Neural progenitor cell (in vitro differentiated cells): ENCODE data around the gene HUNK. TPM values are rescaled to one million over a fixed set of nuclear protein-coding genes. Genes with fewer than 3 reads are reported as not detected.

Experiments
- DNase-seq: peaks from one replicate; pipeline ENCODE4 v3.0.0-alpha.2; 2016; ENCODE audit warnings: low spot score
- H2AFZ ChIP-seq: fragments of 200-600 bp; sonication (generic); replicated peaks from 2 replicates; pipeline ENCODE4 v1.6.1; 2016; ENCODE audit warnings: antibody characterized with exemption
- H3F3A ChIP-seq: fragments of 200-600 bp; sonication (generic); 2 replicates; pipeline ENCODE4 v1.6.1; 2016; ENCODE audit warnings: antibody characterized with exemption, low read depth
- H3K27ac ChIP-seq: fragments of 200-600 bp; sonication (generic); 2 replicates; pipeline ENCODE4 v1.5.1; 2016; ENCODE audit warnings: mild to moderate bottlenecking
- H3K27me3 ChIP-seq: fragments of 200-600 bp; sonication (generic); 2 replicates; pipeline ENCODE4 v1.6.1; 2016; ENCODE audit warnings: mild to moderate bottlenecking, moderate library complexity
- H3K36me3 ChIP-seq: fragments of 200-600 bp; sonication (generic); 2 replicates; pipeline ENCODE4 v1.5.1; 2016
- H3K4me1 ChIP-seq: fragments of 200-600 bp; sonication (generic); 2 replicates; pipeline ENCODE4 v1.6.1; 2016; ENCODE audit warnings: mixed run types
- H3K4me2 ChIP-seq: fragments of 200-600 bp; sonication (generic); 2 replicates; pipeline ENCODE4 v1.6.1; 2016
- H3K4me3 ChIP-seq: fragments of 200-600 bp; sonication (generic); 2 replicates; pipeline ENCODE4 v1.5.1; 2016
- H3K79me2 ChIP-seq: fragments of 200-600 bp; sonication (generic); 2 replicates; pipeline ENCODE4 v1.6.1; 2016; ENCODE audit warnings: low read depth
- H3K9ac ChIP-seq: fragments of 200-600 bp; sonication (generic); 2 replicates; pipeline ENCODE4 v1.6.1; 2016
- H3K9me3 ChIP-seq: fragments of 200-600 bp; sonication (generic); 2 replicates; pipeline ENCODE4 v1.5.1; 2016; ENCODE audit warnings: low read depth
- H4K20me1 ChIP-seq: fragments of 200-600 bp; sonication (generic); 2 replicates; pipeline ENCODE4 v1.6.1; 2016; ENCODE audit warnings: low read depth
- H3K27ac Mint-ChIP-seq: 3 replicates; pipeline ENCODE4 v1.8.0; 2021; ENCODE audit warnings: mixed read lengths
- H3K27me3 Mint-ChIP-seq: 2 replicates; pipeline ENCODE4 v1.8.0; 2022; ENCODE audit warnings: low read depth, mild to moderate bottlenecking, inconsistent platforms, moderate library complexity, mixed read lengths; ENCODE audit not compliant: insufficient read depth
- H3K36me3 Mint-ChIP-seq: 3 replicates; pipeline ENCODE4 v1.8.0; 2021; ENCODE audit warnings: mixed read lengths
- H3K4me1 Mint-ChIP-seq: 3 replicates; pipeline ENCODE4 v1.8.0; 2021; ENCODE audit warnings: mixed read lengths
- H3K4me3 Mint-ChIP-seq: 3 replicates; pipeline ENCODE4 v1.8.0; 2021; ENCODE audit warnings: mild to moderate bottlenecking, moderate library complexity, mixed read lengths
- H3K9me3 Mint-ChIP-seq: 3 replicates; pipeline ENCODE4 v1.8.0; 2020; ENCODE audit warnings: mixed read lengths
- EZH2 ChIP-seq: fragments of 200-600 bp; sonication (generic); IDR thresholded peaks from 2 replicates; pipeline ENCODE4 v1.6.1; 2017; ENCODE audit warnings: antibody characterized with exemption, mild to moderate bottlenecking, moderate library complexity
- EZH2phosphoT487 ChIP-seq: fragments of 200-600 bp; sonication (generic); IDR thresholded peaks from 2 replicates; pipeline ENCODE4 v1.6.1; 2017; ENCODE audit warnings: antibody characterized with exemption
- total RNA-seq: library from RNA; depleted of rRNA; stranded (reverse); fragments of >200 nt; gene quantifications from 2 replicates; pipeline ENCODE4 v1.2.3, GENCODE V29; 2015; ENCODE audit warnings: low replicate concordance
- TF ChIP-seq, protein P1 (sequence below): fragments of 200-600 bp; sonication (generic); IDR thresholded peaks from 2 replicates; pipeline ENCODE4 v1.5.1; 2017; ENCODE audit warnings: antibody characterized with exemption, mild to moderate bottlenecking

Gene HUNK
- total RNA-seq, 1 donor from 2014 or later = 4.7 TPM

DNA sequence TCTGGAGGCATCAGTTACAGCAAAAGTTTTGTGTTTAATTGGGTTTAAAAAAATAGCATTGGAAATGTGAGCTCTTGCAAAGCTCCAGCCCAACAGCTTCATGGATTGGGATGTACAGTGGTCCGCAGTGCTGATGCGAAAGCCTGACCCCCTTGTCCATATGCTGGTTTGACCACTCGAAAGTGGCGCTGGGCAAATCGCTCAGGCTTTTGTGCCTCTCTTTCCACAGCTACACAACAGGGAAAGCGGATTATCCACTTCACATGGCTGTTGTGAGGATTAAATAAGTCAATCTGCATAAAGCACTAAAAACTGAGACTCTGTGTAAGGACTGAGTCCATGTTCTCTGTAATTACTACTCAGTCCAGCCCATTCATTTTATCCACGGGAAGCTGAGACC, 57.2 kb downstream of the HUNK start:
- Histone ChIP-seq H3K27me3 (no peaks in the 10 kb centered on the region), H3F3A (peaks cover 19% of the 10 kb centered on the region), H3K4me3 (no peak overlapping the region), H3K79me2 (no peaks in the 10 kb centered on the region), H3K36me3 (no peaks in the 10 kb centered on the region), H4K20me1 (peaks cover 10% of the 10 kb centered on the region), H3K4me1 (peaks cover 33% of the 10 kb centered on the region), H3K9me3 (no peaks in the 10 kb centered on the region), H2AFZ (no peak overlapping the region), H3K27ac (peak overlapping the region; percentile 29), H3K4me2 (peak overlapping the region; percentile 3), H3K9ac (no peak overlapping the region)
- Mint-ChIP-seq H3K4me1 (peaks cover 63% of the 10 kb centered on the region), H3K9me3 (peaks cover 10% of the 10 kb centered on the region), H3K27me3 (peaks cover 6% of the 10 kb centered on the region), H3K36me3 (peaks cover 22% of the 10 kb centered on the region), H3K4me3 (peak overlapping the region; percentile 75), H3K27ac (peak overlapping the region; percentile 98)
- no peak for TF ChIP-seq EZH2
- TF ChIP-seq, protein P1, sequence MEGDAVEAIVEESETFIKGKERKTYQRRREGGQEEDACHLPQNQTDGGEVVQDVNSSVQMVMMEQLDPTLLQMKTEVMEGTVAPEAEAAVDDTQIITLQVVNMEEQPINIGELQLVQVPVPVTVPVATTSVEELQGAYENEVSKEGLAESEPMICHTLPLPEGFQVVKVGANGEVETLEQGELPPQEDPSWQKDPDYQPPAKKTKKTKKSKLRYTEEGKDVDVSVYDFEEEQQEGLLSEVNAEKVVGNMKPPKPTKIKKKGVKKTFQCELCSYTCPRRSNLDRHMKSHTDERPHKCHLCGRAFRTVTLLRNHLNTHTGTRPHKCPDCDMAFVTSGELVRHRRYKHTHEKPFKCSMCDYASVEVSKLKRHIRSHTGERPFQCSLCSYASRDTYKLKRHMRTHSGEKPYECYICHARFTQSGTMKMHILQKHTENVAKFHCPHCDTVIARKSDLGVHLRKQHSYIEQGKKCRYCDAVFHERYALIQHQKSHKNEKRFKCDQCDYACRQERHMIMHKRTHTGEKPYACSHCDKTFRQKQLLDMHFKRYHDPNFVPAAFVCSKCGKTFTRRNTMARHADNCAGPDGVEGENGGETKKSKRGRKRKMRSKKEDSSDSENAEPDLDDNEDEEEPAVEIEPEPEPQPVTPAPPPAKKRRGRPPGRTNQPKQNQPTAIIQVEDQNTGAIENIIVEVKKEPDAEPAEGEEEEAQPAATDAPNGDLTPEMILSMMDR = no peak
- TF ChIP-seq EZH2phosphoT487 = no peak
- no peak for DNase-seq

GRCh38 chr21:31931644-31932469, 59.0 kb downstream of the HUNK start:
- peaks cover 13% of the 10 kb centered on the region for H3K36me3 Mint-ChIP-seq
- Histone ChIP-seq H3K27ac (no peak overlapping the region), H3K36me3 (no peaks in the 10 kb centered on the region), H2AFZ (no peak overlapping the region), H3K4me1 (peaks cover 41% of the 10 kb centered on the region), H3K27me3 (no peaks in the 10 kb centered on the region), H3F3A (peaks cover 19% of the 10 kb centered on the region), H3K9ac (no peak overlapping the region), H3K79me2 (no peaks in the 10 kb centered on the region), H3K4me3 (no peak overlapping the region), H3K9me3 (no peaks in the 10 kb centered on the region), H3K4me2 (no peak overlapping the region), H4K20me1 (peaks cover 13% of the 10 kb centered on the region)
- no peaks in the 10 kb centered on the region for H3K9me3 Mint-ChIP-seq
- H3K27me3 Mint-ChIP-seq = peaks cover 6% of the 10 kb centered on the region
- peaks cover 71% of the 10 kb centered on the region for H3K4me1 Mint-ChIP-seq
- TF ChIP-seq EZH2phosphoT487 (no peak), EZH2 (no peak)
- TF ChIP-seq, protein P1 = no peak
- peak overlapping the region; percentile 91 for H3K27ac Mint-ChIP-seq
- no peak for DNase-seq
- H3K4me3 Mint-ChIP-seq = peak overlapping the region; percentile 28

- no peaks in the 10 kb centered on the region for H3K9me3 Mint-ChIP-seq
- no peak for DNase-seq
- H3K36me3 Mint-ChIP-seq = peaks cover 13% of the 10 kb centered on the region
- no peak overlapping the region for H3K4me3 Mint-ChIP-seq
- Histone ChIP-seq H3F3A (peaks cover 18% of the 10 kb centered on the region), H3K9ac (no peak overlapping the region), H3K4me3 (no peak overlapping the region), H3K36me3 (no peaks in the 10 kb centered on the region), H2AFZ (no peak overlapping the region), H3K4me1 (peaks cover 46% of the 10 kb centered on the region), H3K79me2 (no peaks in the 10 kb centered on the region), H3K27ac (no peak overlapping the region), H3K27me3 (no peaks in the 10 kb centered on the region), H3K9me3 (no peaks in the 10 kb centered on the region), H3K4me2 (no peak overlapping the region), H4K20me1 (peaks cover 13% of the 10 kb centered on the region)
- H3K27ac Mint-ChIP-seq = peak overlapping the region; percentile 13
- peaks cover 74% of the 10 kb centered on the region for H3K4me1 Mint-ChIP-seq
- H3K27me3 Mint-ChIP-seq = peaks cover 6% of the 10 kb centered on the region
- no peak for TF ChIP-seq EZH2
- TF ChIP-seq EZH2phosphoT487 = no peak
- TF ChIP-seq, protein P1 = no peak
Measured at GRCh38 chr21:31932470-31932764, 59.6 kb downstream of the HUNK start.
